Measurements from ENCODE around the gene TMED7.

DNA sequence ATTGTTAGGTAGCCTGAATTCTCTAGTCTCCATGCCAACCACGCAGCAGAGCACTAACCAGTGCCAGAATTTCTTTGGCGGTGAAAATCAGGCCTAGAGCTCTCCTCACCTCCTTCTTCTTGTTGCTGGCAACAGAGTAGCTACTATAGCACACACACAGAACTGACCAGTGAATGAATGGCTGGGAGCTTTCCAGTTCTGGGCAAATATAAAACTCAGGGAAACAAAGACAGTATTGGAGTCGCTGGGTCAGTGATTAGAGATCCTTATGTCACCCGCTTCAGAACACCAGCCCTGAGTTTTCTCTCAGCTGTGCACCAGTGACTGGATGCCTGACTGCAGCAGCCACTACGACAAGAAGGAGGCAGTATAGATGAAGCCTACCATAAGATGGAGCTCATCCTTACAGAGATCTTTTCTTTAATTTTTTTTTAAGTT, 54.4 kb downstream of the TMED7 start:
- TF ChIP-seq, protein P1, sequence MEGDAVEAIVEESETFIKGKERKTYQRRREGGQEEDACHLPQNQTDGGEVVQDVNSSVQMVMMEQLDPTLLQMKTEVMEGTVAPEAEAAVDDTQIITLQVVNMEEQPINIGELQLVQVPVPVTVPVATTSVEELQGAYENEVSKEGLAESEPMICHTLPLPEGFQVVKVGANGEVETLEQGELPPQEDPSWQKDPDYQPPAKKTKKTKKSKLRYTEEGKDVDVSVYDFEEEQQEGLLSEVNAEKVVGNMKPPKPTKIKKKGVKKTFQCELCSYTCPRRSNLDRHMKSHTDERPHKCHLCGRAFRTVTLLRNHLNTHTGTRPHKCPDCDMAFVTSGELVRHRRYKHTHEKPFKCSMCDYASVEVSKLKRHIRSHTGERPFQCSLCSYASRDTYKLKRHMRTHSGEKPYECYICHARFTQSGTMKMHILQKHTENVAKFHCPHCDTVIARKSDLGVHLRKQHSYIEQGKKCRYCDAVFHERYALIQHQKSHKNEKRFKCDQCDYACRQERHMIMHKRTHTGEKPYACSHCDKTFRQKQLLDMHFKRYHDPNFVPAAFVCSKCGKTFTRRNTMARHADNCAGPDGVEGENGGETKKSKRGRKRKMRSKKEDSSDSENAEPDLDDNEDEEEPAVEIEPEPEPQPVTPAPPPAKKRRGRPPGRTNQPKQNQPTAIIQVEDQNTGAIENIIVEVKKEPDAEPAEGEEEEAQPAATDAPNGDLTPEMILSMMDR (IDR thresholded peaks at IDR 0.05 in 4 of 5, conservative IDR thresholded peaks at IDR 0.05 in 1 of 5): no peak
- no peak for TF ChIP-seq POLR2A (IDR thresholded peaks at IDR 0.05)

Measured in gastrocnemius medialis (tissue), 4 donors.